Brain microvascular endothelial cell (primary cell): ENCODE data around the gene MAP3K6.
"Not testable (repeated sequence)": the region's sequence is repeated elsewhere in the genome, so short reads cannot be mapped to it uniquely, and the experiment has no call there.

Experiments
- DNase-seq: peaks from one replicate; pipeline ENCODE4 v3.0.0-alpha.2; 2020
- H3K27ac ChIP-seq: fragments of 250-450 bp; sonication (Bioruptor Pico); 2 replicates; pipeline ENCODE4 v1.5.1; 2020; ENCODE audit warnings: mild to moderate bottlenecking, moderate library complexity
- H3K27me3 ChIP-seq: fragments of 250-450 bp; sonication (Bioruptor Pico); replicated peaks from 2 replicates; pipeline ENCODE4 v1.5.1; 2020; ENCODE audit warnings: mild to moderate bottlenecking
- H3K36me3 ChIP-seq: fragments of 250-450 bp; sonication (Bioruptor Pico); replicated peaks from 2 replicates; pipeline ENCODE4 v1.5.1; 2020; ENCODE audit warnings: mild to moderate bottlenecking
- H3K4me3 ChIP-seq: 2 replicates; pipeline ENCODE4 v1.5.1; 2011; ENCODE audit warnings: low read depth, mild to moderate bottlenecking, control low read depth, low read length, moderate library complexity
- in situ Hi-C: cut with HindIII; loops from 2 replicates; pipeline ENCODE4 v1.10.0; 2017; ENCODE audit warnings: low sequenced_read_pairs, low pct_ligation_motif_present
- TF ChIP-seq, protein P1 (sequence below): IDR thresholded peaks from 2 replicates; pipeline ENCODE4 v1.5.1; 2011; ENCODE audit warnings: low read depth, mild to moderate bottlenecking, moderate library complexity, low read length, control low read depth, inconsistent platforms; ENCODE audit errors: missing control alignments

MAP3K6 gene

GRCh38 chr1:27391511-27392095 lies 24.8 kb upstream of the MAP3K6 start:
- H3K27me3 ChIP-seq, result no peaks in the 10 kb centered on the region
- in situ Hi-C loops, result no loop called here
- no peaks in the 10 kb centered on the region for H3K36me3 ChIP-seq
- no peak for DNase-seq
- H3K27ac ChIP-seq, result no peak overlapping the region
- H3K4me3 ChIP-seq, result peak overlapping the region; percentile 47
- TF ChIP-seq, protein P1, sequence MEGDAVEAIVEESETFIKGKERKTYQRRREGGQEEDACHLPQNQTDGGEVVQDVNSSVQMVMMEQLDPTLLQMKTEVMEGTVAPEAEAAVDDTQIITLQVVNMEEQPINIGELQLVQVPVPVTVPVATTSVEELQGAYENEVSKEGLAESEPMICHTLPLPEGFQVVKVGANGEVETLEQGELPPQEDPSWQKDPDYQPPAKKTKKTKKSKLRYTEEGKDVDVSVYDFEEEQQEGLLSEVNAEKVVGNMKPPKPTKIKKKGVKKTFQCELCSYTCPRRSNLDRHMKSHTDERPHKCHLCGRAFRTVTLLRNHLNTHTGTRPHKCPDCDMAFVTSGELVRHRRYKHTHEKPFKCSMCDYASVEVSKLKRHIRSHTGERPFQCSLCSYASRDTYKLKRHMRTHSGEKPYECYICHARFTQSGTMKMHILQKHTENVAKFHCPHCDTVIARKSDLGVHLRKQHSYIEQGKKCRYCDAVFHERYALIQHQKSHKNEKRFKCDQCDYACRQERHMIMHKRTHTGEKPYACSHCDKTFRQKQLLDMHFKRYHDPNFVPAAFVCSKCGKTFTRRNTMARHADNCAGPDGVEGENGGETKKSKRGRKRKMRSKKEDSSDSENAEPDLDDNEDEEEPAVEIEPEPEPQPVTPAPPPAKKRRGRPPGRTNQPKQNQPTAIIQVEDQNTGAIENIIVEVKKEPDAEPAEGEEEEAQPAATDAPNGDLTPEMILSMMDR, result no peak

DNA sequence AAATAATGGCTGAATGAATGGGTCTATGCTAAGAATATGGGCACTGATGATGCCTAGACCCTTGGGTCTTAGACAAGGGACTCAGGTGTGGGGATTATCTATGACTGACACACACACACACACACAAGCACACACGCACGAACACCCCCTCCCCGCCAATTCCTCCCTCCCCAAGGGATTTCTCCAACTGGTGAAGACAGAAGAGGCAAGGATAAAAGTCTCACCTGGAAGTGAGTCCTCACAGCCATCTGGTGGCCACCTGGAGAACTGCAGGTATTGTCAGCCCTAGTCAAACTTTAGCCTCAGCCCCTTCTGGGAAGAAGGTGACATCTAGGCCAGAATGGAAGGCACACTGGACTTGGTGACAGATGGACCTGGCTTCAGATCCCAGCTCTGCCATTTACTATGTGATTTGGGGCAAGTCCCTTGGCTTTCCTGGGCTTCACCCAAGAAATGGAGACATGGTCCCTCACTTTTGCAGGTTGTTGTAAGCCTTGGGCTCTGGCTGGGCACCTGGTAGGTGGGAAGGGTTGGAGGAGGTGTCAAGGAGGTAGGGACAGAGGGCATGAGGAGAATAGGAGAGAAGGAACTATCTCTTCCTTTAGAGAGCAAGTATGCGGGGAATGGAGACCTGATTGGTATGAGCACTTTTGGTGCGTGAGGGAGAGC lies 21.7 kb upstream of the MAP3K6 start:
- Histone ChIP-seq H3K27me3 (no peaks in the 10 kb centered on the region), H3K27ac (no peak overlapping the region), H3K36me3 (no peaks in the 10 kb centered on the region), H3K4me3 (no peak overlapping the region)
- in situ Hi-C loops, result no loop called here
- no peak for DNase-seq
- TF ChIP-seq, protein P1, result peak; percentile 93

GRCh38 chr1:27384797-27385196 lies 18.0 kb upstream of the MAP3K6 start:
- H3K36me3 ChIP-seq, H3K27me3 ChIP-seq, DNase-seq, H3K27ac ChIP-seq, H3K4me3 ChIP-seq, in situ Hi-C loops: not testable (repeated sequence)

- TF ChIP-seq, protein P1, result no peak
These were observed 16.9 kb upstream of the MAP3K6 start for GRCh38 chr1:27383661-27384060.

DNA sequence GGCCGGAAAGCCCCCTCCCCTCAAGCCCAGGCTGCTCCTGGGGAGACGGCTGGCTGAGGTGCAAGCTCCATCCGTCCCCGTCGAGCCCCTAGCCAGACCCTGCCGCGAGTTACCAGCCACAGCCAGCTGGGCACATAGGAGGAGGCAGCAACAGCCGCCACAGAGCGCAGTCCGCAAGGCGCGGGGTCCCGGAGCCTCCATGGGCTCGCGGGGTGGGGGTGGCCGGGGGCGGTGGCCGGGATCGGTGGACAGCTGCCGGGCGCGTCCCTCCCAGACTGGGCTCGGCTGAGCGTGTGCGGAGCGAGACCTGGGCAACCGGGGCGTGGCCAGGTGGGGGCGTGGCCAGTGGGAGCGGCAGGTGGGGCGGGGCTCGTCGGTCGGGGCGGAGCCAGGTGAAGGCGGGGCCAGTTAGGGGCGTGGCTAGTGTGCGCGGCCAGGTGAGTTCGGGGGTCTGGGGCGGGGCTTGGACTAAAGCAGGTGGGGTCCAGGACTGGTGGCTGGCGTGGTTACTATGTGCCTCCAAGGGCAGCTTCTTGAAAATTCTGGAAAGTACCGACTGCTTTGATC lies 16.4 kb upstream of the MAP3K6 start, which contains the start of gene CD164L2:
Gene CD164L2, minus strand, starts transcription at position 295 of the 567 bp plus-strand sequence. Its CDS starts 94 bp downstream, at position 201.
- Histone ChIP-seq H3K27me3 (no peaks in the 10 kb centered on the region), H3K36me3 (no peaks in the 10 kb centered on the region), H3K27ac (no peak within 1 kb of the TSS), H3K4me3 (no peak within 1 kb of the TSS)
- in situ Hi-C loops, result no loop called here
- TF ChIP-seq, protein P1, result no peak
- no peak for DNase-seq

More at GRCh38 chr1:27383661-27384060, 16.9 kb upstream of the MAP3K6 start:
- DNase-seq, result no peak
- no peak overlapping the region for H3K4me3 ChIP-seq
- H3K36me3 ChIP-seq, result no peaks in the 10 kb centered on the region
- H3K27ac ChIP-seq, result no peak overlapping the region
- no peaks in the 10 kb centered on the region for H3K27me3 ChIP-seq
- in situ Hi-C loops, result no loop called here

GRCh38 chr1:27381969-27382762 lies 15.4 kb upstream of the MAP3K6 start:
- H3K27me3 ChIP-seq, result no peaks in the 10 kb centered on the region
- TF ChIP-seq, protein P1, result no peak
- no peak overlapping the region for H3K4me3 ChIP-seq
- no peak for DNase-seq
- no peak overlapping the region for H3K27ac ChIP-seq
- no peaks in the 10 kb centered on the region for H3K36me3 ChIP-seq
- in situ Hi-C loops, result no loop called here
